ENCODE measurements around the gene MYOCD.

DNA sequence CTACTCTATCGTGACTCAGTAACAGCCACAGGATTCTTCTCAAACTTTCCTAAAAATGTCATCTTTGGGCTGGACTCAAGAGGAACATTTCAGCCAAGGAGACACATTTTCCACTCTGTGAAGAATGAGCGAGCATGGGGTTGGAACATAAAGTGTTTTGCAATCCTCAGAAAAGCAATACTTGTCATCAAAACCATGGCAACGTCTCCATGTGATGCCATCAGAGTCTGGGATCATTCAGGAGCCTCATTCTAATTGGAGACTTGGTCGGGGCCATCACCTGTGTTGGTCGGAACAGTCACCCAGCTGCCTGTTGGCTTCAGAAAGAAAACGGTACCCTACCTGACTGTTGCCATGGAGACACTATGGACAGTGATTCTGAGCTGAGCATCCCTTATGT lies 25.5 kb downstream of the MYOCD start:
- TF ChIP-seq, protein P1, sequence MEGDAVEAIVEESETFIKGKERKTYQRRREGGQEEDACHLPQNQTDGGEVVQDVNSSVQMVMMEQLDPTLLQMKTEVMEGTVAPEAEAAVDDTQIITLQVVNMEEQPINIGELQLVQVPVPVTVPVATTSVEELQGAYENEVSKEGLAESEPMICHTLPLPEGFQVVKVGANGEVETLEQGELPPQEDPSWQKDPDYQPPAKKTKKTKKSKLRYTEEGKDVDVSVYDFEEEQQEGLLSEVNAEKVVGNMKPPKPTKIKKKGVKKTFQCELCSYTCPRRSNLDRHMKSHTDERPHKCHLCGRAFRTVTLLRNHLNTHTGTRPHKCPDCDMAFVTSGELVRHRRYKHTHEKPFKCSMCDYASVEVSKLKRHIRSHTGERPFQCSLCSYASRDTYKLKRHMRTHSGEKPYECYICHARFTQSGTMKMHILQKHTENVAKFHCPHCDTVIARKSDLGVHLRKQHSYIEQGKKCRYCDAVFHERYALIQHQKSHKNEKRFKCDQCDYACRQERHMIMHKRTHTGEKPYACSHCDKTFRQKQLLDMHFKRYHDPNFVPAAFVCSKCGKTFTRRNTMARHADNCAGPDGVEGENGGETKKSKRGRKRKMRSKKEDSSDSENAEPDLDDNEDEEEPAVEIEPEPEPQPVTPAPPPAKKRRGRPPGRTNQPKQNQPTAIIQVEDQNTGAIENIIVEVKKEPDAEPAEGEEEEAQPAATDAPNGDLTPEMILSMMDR (IDR thresholded peaks at IDR 0.05), result no peak
- TF ChIP-seq POLR2AphosphoS5 (IDR thresholded peaks at IDR 0.05; ENCODE audit: low read depth, low read length) (no peak), TCF7L2 (IDR thresholded peaks at IDR 0.05; ENCODE audit: low read depth, low read length) (no peak)

Measured in Panc1 (cell line).